HEK293 (cell line): Measurements from ENCODE around the gene AP1S1.
A peak's percentile ranks its signal among the peaks of the same experiment; 100 is the strongest.

Source experiments
- CTCF ChIA-PET: fragments of 350-600 bp; formaldehyde crosslinking; extraction: SDS; loops from one replicate; lab custom pipeline; 2021; ENCODE audit warnings: antibody characterized with exemption; lab: Yijun Ruan, JAX
- POLR2A ChIA-PET: fragments of 300-600 bp; formaldehyde crosslinking; extraction: SDS; loops from one replicate; lab custom pipeline; 2020; ENCODE audit warnings: antibody characterized with exemption, inconsistent platforms; lab: Yijun Ruan, JAX
- H3K27ac ChIP-seq: fragments of 200-500 bp; sonication (Bioruptor generic); 2 replicates; pipeline ENCODE4 v1.5.1; 2014; ENCODE audit warnings: low read depth, low read length, control low read depth, inconsistent platforms; ENCODE audit errors: extremely low read depth
- H3K36me3 ChIP-seq, 2 experiments: fragments of 200-500 bp in 1 of 2; sonication (Bioruptor generic) in 1 of 2; 1 replicate in 1 of 2; 2 replicates in 1 of 2; pipeline ENCODE4 v1.5.1; 2014 to 2017; ENCODE audit warnings: inconsistent platforms in 2 of 2, low read length in 2 of 2; ENCODE audit not compliant: control insufficient read depth in 2 of 2, insufficient read depth in 1 of 2
- H3K4me1 ChIP-seq: fragments of 200-500 bp; sonication (Bioruptor generic); 2 replicates; pipeline ENCODE4 v1.5.1; 2014; ENCODE audit warnings: mild to moderate bottlenecking, low read length, inconsistent platforms; ENCODE audit not compliant: control insufficient read depth, insufficient read depth
- H3K4me3 ChIP-seq: 2 replicates; pipeline ENCODE4 v1.5.1; 2011; ENCODE audit warnings: low read depth, mild to moderate bottlenecking, control low read depth, low read length, moderate library complexity
- H3K9me3 ChIP-seq: fragments of 200-500 bp; sonication (Bioruptor generic); 2 replicates; pipeline ENCODE4 v1.5.1; 2014; ENCODE audit warnings: low read depth, low read length, inconsistent platforms; ENCODE audit not compliant: control insufficient read depth, insufficient read depth
- SP7 ChIP-seq: fragments of 450-650 bp; formaldehyde crosslinking; IDR thresholded peaks from 2 replicates; pipeline ENCODE4 v1.5.1; 2016; ENCODE audit warnings: missing biosample characterization, missing genetic modification characterization
- ZBTB48 ChIP-seq: fragments of 450-650 bp; formaldehyde crosslinking; IDR thresholded peaks from 2 replicates; pipeline ENCODE4 v1.5.1; 2016; ENCODE audit warnings: missing biosample characterization, missing genetic modification characterization
- ZFHX2 ChIP-seq: fragments of 450-650 bp; formaldehyde crosslinking; conservative IDR thresholded peaks from 2 replicates; pipeline ENCODE4 v1.5.1; 2016; ENCODE audit warnings: missing biosample characterization, missing genetic modification characterization
- ZNF10 ChIP-seq: fragments of 450-650 bp; formaldehyde crosslinking; IDR thresholded peaks from 2 replicates; pipeline ENCODE4 v1.5.1; 2017; ENCODE audit warnings: missing biosample characterization, missing genetic modification characterization
- ZNF148 ChIP-seq: fragments of 450-650 bp; formaldehyde crosslinking; IDR thresholded peaks from 2 replicates; pipeline ENCODE4 v1.5.0; 2017; ENCODE audit warnings: missing biosample characterization, missing genetic modification characterization, borderline replicate concordance
- ZNF221 ChIP-seq: fragments of 450-650 bp; formaldehyde crosslinking; IDR thresholded peaks from 2 replicates; pipeline ENCODE4 v1.5.1; 2017; ENCODE audit warnings: missing biosample characterization, missing genetic modification characterization, borderline replicate concordance
- ZNF223 ChIP-seq: fragments of 450-650 bp; formaldehyde crosslinking; IDR thresholded peaks from 2 replicates; pipeline ENCODE4 v1.5.1; 2016; ENCODE audit warnings: missing biosample characterization, missing genetic modification characterization
- ZNF391 ChIP-seq: fragments of 450-650 bp; formaldehyde crosslinking; IDR thresholded peaks from 2 replicates; pipeline ENCODE4 v1.5.1; 2016; ENCODE audit warnings: low read depth, missing biosample characterization, missing genetic modification characterization, borderline replicate concordance
- ZNF398 ChIP-seq: fragments of 450-650 bp; formaldehyde crosslinking; IDR thresholded peaks from 2 replicates; pipeline ENCODE4 v1.5.1; 2017; ENCODE audit warnings: missing biosample characterization, missing genetic modification characterization
- ZNF501 ChIP-seq: fragments of 450-650 bp; formaldehyde crosslinking; IDR thresholded peaks from 2 replicates; pipeline ENCODE4 v1.5.1; 2016; ENCODE audit warnings: missing biosample characterization, missing genetic modification characterization
- ZNF510 ChIP-seq: fragments of 450-650 bp; formaldehyde crosslinking; IDR thresholded peaks from 2 replicates; pipeline ENCODE4 v1.5.1; 2018; ENCODE audit warnings: mild to moderate bottlenecking, missing genetic modification characterization, missing biosample characterization; ENCODE audit not compliant: insufficient replicate concordance
- ZNF518A ChIP-seq: fragments of 450-650 bp; formaldehyde crosslinking; conservative IDR thresholded peaks from 2 replicates; pipeline ENCODE4 v1.5.1; 2016; ENCODE audit warnings: low read depth, missing biosample characterization, missing genetic modification characterization
- ZNF521 ChIP-seq: fragments of 450-650 bp; formaldehyde crosslinking; IDR thresholded peaks from 2 replicates; pipeline ENCODE4 v1.5.1; 2017; ENCODE audit warnings: missing biosample characterization, mild to moderate bottlenecking, missing genetic modification characterization
- ZNF530 ChIP-seq: fragments of 450-650 bp; formaldehyde crosslinking; IDR thresholded peaks from 2 replicates; pipeline ENCODE4 v1.5.1; 2016; ENCODE audit warnings: low read depth, missing biosample characterization, missing genetic modification characterization
- ZNF645 ChIP-seq: fragments of 450-650 bp; formaldehyde crosslinking; IDR thresholded peaks from 2 replicates; pipeline ENCODE4; 2016; ENCODE audit warnings: missing biosample characterization, missing genetic modification characterization
- ZNF670 ChIP-seq: fragments of 450-650 bp; formaldehyde crosslinking; IDR thresholded peaks from 2 replicates; pipeline ENCODE4 v1.5.1; 2016; ENCODE audit warnings: missing biosample characterization, missing genetic modification characterization, low read depth
- ZNF792 ChIP-seq: fragments of 450-650 bp; formaldehyde crosslinking; IDR thresholded peaks from 2 replicates; pipeline ENCODE4 v1.5.1; 2016; ENCODE audit warnings: missing biosample characterization, missing genetic modification characterization

The AP1S1 gene

GRCh38 chr7:101140339-101140699, 14.0 kb upstream of the AP1S1 start (continued):
- TF ChIP-seq ZNF148 (no peak), ZNF391 (tag by site-specific recombination) (no peak), ZNF501 (tag by site-specific recombination) (no peak), ZNF518A (no peak), ZNF521 (tag by site-specific recombination) (no peak), ZNF645 (no peak), ZNF398 (tag by site-specific recombination) (peak; percentile 36; the same call in 1 of the 2 replicates), ZNF530 (tag by site-specific recombination) (no peak), ZNF670 (tag by site-specific recombination) (no peak)

- Histone ChIP-seq H3K9me3 (no peaks in the 10 kb centered on the region), H3K4me1 (0 out of 2 replicates have a peak, but pooled peaks cover 2% of the 10 kb centered on the region), H3K27ac (no peak overlapping the region)
- POLR2A ChIA-PET = interaction anchor here (1.0 to 1.1 kb wide), 2 partner anchors 14 to 23 kb away, joined by 3 read pairs; partner anchors contain the start of gene SERPINE1
- TF ChIP-seq ZBTB48 (tag by site-specific recombination) (no peak), ZNF221 (tag by site-specific recombination) (no peak), ZNF223 (tag by site-specific recombination) (no peak), SP7 (no peak), ZFHX2 (tag by site-specific recombination) (no peak), ZNF792 (tag by site-specific recombination) (no peak), ZNF10 (tag by site-specific recombination) (no peak), ZNF510 (tag by site-specific recombination) (no peak)
- TF ChIP-seq, all 188 proteins: peak for 0
- no peaks in the 10 kb centered on the region for H3K36me3 ChIP-seq
- CTCF ChIA-PET = interaction anchor here (0.6 to 6.4 kb wide), 10 partner anchors 8 to 738 kb away, joined by 3 to 131 read pairs (median 4); no protein-coding TSS in a partner anchor
- no peak overlapping the region for H3K4me3 ChIP-seq
Observed at GRCh38 chr7:101140746-101141382, 13.4 kb upstream of the AP1S1 start.
